GM20431 (cell line): ENCODE results near the gene CHML.

Source experiments
- in situ Hi-C: fragments of 300-500 bp; cut with MseI, MboI; formaldehyde crosslinking; loops from one replicate; pipeline ENCODE4 v1.15.0; 2020; ENCODE audit warnings: low sequenced_read_pairs; ENCODE audit not compliant: unreplicated experiment

Gene CHML

GRCh38 chr1:241600496-241600901, 39.7 kb downstream of the CHML start:
- in situ Hi-C loops, result loop anchor here (25.0 kb wide), 2 partner anchors 237 to 387 kb away; partner anchors contain the start of genes EXO1 and MAP1LC3C

DNA sequence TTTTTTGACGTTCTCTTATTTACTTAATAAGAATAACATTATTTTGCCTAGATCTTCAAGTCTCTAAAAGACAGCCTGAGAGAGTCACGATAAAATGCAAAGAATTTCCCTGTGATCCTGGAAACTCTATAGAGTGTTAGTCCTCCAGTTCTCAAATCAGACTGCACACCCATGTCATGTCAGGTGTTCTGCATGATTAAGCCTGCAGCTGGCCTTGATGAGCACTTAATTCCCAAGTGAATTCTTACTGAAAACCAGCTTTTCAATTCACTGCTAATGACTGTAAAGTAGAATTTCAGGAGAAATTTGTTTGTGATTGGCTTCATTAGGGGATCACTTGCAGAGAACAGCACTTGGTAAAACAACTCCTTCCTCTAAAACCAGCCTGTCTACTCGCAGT, 41.9 kb downstream of the CHML start:
- in situ Hi-C loops, result no loop called here

GRCh38 chr1:241596633-241597032, 43.5 kb downstream of the CHML start:
- in situ Hi-C loops, result no loop called here

- in situ Hi-C loops, result no loop called here
Observed at GRCh38 chr1:241593186-241593585, 47.0 kb downstream of the CHML start.

GRCh38 chr1:241592273-241592958, 47.8 kb downstream of the CHML start:
- in situ Hi-C loops, result no loop called here

GRCh38 chr1:241591736-241592135, 48.4 kb downstream of the CHML start:
- in situ Hi-C loops, result no loop called here

- in situ Hi-C loops, result no loop called here
Observed at GRCh38 chr1:241591317-241591716, 48.9 kb downstream of the CHML start.

- in situ Hi-C loops, result no loop called here
Observed at GRCh38 chr1:241590719-241591118, 49.5 kb downstream of the CHML start.
